ENCODE data around the gene CDR2. TPM values are rescaled to one million over a fixed set of nuclear protein-coding genes. Genes with fewer than 3 reads are reported as not detected.
"Not testable (repeated sequence)": the region's sequence is repeated elsewhere in the genome, so short reads cannot be mapped to it uniquely, and the experiment has no call there.

CDR2 gene
- total and polyA plus RNA-seq, 4 donors: 26.4 to 37.9 (median 31.3) TPM

GRCh38 chr16:22304411-22304810, 70.0 kb downstream of the CDR2 start:
- Histone ChIP-seq H3K9me3 (ENCODE audit: control insufficient read depth, low read length) (no peaks in the 10 kb centered on the region), H3K36me3 (ENCODE audit: control insufficient read depth in 1 of 2, insufficient read depth in 2 of 2, low read length in 1 of 2) (peaks cover 0 to 9% of the 10 kb centered on the region in 2 donors), H3K27me3 (ENCODE audit: control insufficient read depth in 1 of 2, insufficient read depth in 2 of 2, low read length in 1 of 2) (no peaks in the 10 kb centered on the region), H3K4me3 (ENCODE audit: low read length in 2 of 2) (no peak overlapping the region), H3K27ac (ENCODE audit: low read depth in 1 of 2, low read length in 2 of 2) (no peak overlapping the region), H3K4me1 (ENCODE audit: control insufficient read depth in 1 of 2, insufficient read depth in 2 of 2, low read length in 2 of 2) (no peaks in the 10 kb centered on the region)
- WGBS, 2 donors: 92 to 93% methylated on average over 4 of the region's 4 CpGs
- intact Hi-C loops (cut with DNase I): no loop called here
- DNase-seq: no peak
- ATAC-seq (ENCODE audit: low FRiP score): no peak

GRCh38 chr16:22302776-22303363, 71.5 kb downstream of the CDR2 start:
- DNase-seq (no peak), ATAC-seq (ENCODE audit: low FRiP score) (no peak)
- peaks cover 0 to 6% of the 10 kb centered on the region in 2 donors for H3K36me3 ChIP-seq (ENCODE audit: control insufficient read depth in 1 of 2, insufficient read depth in 2 of 2, low read length in 1 of 2)
- H3K4me3 ChIP-seq (ENCODE audit: low read length in 2 of 2): no peak overlapping the region
- WGBS, 2 donors: 91% methylated on average over 12 of the region's 12 CpGs
- H3K4me1 ChIP-seq (ENCODE audit: control insufficient read depth in 1 of 2, insufficient read depth in 2 of 2, low read length in 2 of 2): no peaks in the 10 kb centered on the region
- no peaks in the 10 kb centered on the region for H3K27me3 ChIP-seq (ENCODE audit: control insufficient read depth in 1 of 2, insufficient read depth in 2 of 2, low read length in 1 of 2)
- H3K9me3 ChIP-seq (ENCODE audit: control insufficient read depth, low read length): no peaks in the 10 kb centered on the region
- no peak overlapping the region for H3K27ac ChIP-seq (ENCODE audit: low read depth in 1 of 2, low read length in 2 of 2)
- intact Hi-C loops (cut with DNase I): no loop called here

GRCh38 chr16:22301423-22301822, 73.0 kb downstream of the CDR2 start:
- DNase-seq: not testable (repeated sequence)

GRCh38 chr16:22300427-22301071, 73.9 kb downstream of the CDR2 start:
- Histone ChIP-seq H3K4me1 (ENCODE audit: control insufficient read depth in 1 of 2, insufficient read depth in 2 of 2, low read length in 2 of 2) (no peaks in the 10 kb centered on the region), H3K4me3 (ENCODE audit: low read length in 2 of 2) (no peak overlapping the region), H3K36me3 (ENCODE audit: control insufficient read depth in 1 of 2, insufficient read depth in 2 of 2, low read length in 1 of 2) (peaks cover 0 to 5% of the 10 kb centered on the region in 2 donors), H3K9me3 (ENCODE audit: control insufficient read depth, low read length) (no peaks in the 10 kb centered on the region), H3K27ac (ENCODE audit: low read depth in 1 of 2, low read length in 2 of 2) (no peak overlapping the region), H3K27me3 (ENCODE audit: control insufficient read depth in 1 of 2, insufficient read depth in 2 of 2, low read length in 1 of 2) (no peaks in the 10 kb centered on the region)
- DNase-seq: peak in 1 of 2 donors; percentile 70
- intact Hi-C loops (cut with DNase I): no loop called here
- 42 to 52% methylated on average over 8 of the region's 8 CpGs for WGBS, 2 donors
- ATAC-seq (ENCODE audit: low FRiP score): no peak

More at GRCh38 chr16:22301423-22301822, 73.0 kb downstream of the CDR2 start:
- H3K27me3 ChIP-seq (ENCODE audit: control insufficient read depth in 1 of 2, insufficient read depth in 2 of 2, low read length in 1 of 2); ATAC-seq (ENCODE audit: low FRiP score); H3K4me1 ChIP-seq (ENCODE audit: control insufficient read depth in 1 of 2, insufficient read depth in 2 of 2, low read length in 2 of 2); H3K27ac ChIP-seq (ENCODE audit: low read depth in 1 of 2, low read length in 2 of 2); H3K9me3 ChIP-seq (ENCODE audit: control insufficient read depth, low read length); H3K36me3 ChIP-seq (ENCODE audit: control insufficient read depth in 1 of 2, insufficient read depth in 2 of 2, low read length in 1 of 2); intact Hi-C loops (cut with DNase I); H3K4me3 ChIP-seq (ENCODE audit: low read length in 2 of 2): not testable (repeated sequence)
- 92 to 93% methylated on average over 7 of the region's 7 CpGs for WGBS, 2 donors

- Histone ChIP-seq H3K27ac (ENCODE audit: low read depth in 1 of 2, low read length in 2 of 2) (no peak overlapping the region), H3K4me3 (ENCODE audit: low read length in 2 of 2) (no peak overlapping the region)
- whole genome bisulfite sequencing, 2 donors: 98 to 100% methylated on average over 1 of the region's 1 CpG
Measured at GRCh38 chr16:22299036-22299435, 75.4 kb downstream of the CDR2 start.

GRCh38 chr16:22297871-22298733, 76.3 kb downstream of the CDR2 start:
- WGBS, 2 donors: 0% methylated on average over 39 of the region's 39 CpGs

More at GRCh38 chr16:22299036-22299435, 75.4 kb downstream of the CDR2 start:
- ATAC-seq (ENCODE audit: low FRiP score): no peak
- DNase-seq: no peak
- Histone ChIP-seq H3K27me3 (ENCODE audit: control insufficient read depth in 1 of 2, insufficient read depth in 2 of 2, low read length in 1 of 2) (no peaks in the 10 kb centered on the region), H3K4me1 (ENCODE audit: control insufficient read depth in 1 of 2, insufficient read depth in 2 of 2, low read length in 2 of 2) (no peaks in the 10 kb centered on the region), H3K9me3 (ENCODE audit: control insufficient read depth, low read length) (no peaks in the 10 kb centered on the region), H3K36me3 (ENCODE audit: control insufficient read depth in 1 of 2, insufficient read depth in 2 of 2, low read length in 1 of 2) (peaks cover 0 to 3% of the 10 kb centered on the region in 2 donors)
- intact Hi-C loops (cut with DNase I): no loop called here

GRCh38 chr16:22297114-22297870, 77.1 kb downstream of the CDR2 start, which contains the start of gene POLR3E:
POLR3E (plus strand) TSS chr16:22297409; CDS start chr16:22302969, 5,560 bp downstream.
- Histone ChIP-seq H3K36me3 (ENCODE audit: control insufficient read depth in 1 of 2, insufficient read depth in 2 of 2, low read length in 1 of 2) (no peaks in the 10 kb centered on the region), H3K4me1 (ENCODE audit: control insufficient read depth in 1 of 2, insufficient read depth in 2 of 2, low read length in 2 of 2) (no peaks in the 10 kb centered on the region), H3K9me3 (ENCODE audit: control insufficient read depth, low read length) (no peaks in the 10 kb centered on the region), H3K27me3 (ENCODE audit: control insufficient read depth in 1 of 2, insufficient read depth in 2 of 2, low read length in 1 of 2) (no peaks in the 10 kb centered on the region), H3K4me3 (ENCODE audit: low read length in 2 of 2) (peak within 1 kb of the TSS; percentile 68 to 81), H3K27ac (ENCODE audit: low read depth in 1 of 2, low read length in 2 of 2) (peak within 1 kb of the TSS; percentile 49 to 78)
- ATAC-seq (ENCODE audit: low FRiP score) (peak; percentile 98), DNase-seq (peak; percentile 99 to 100)
- intact Hi-C loops (cut with DNase I): loop anchor here (1.0 to 2.0 kb wide), 4 partner anchors 102 to 296 kb away; partner anchors contain the start of genes MOSMO (in 1 of the 2) and PDZD9 (in 1 of the 2)
- 0 to 1% methylated on average over 63 to 76 of the region's 76 CpGs for WGBS, 2 donors

More at GRCh38 chr16:22297871-22298733, 76.3 kb downstream of the CDR2 start:
- intact Hi-C loops (cut with DNase I): loop anchor here (1.0 to 2.0 kb wide), 4 partner anchors 103 to 297 kb away; partner anchors contain the start of genes MOSMO (in 1 of the 2) and PDZD9 (in 1 of the 2)
- peak overlapping the region; percentile 49 to 78 for H3K27ac ChIP-seq (ENCODE audit: low read depth in 1 of 2, low read length in 2 of 2)
- peak overlapping the region; percentile 62 to 81 for H3K4me3 ChIP-seq (ENCODE audit: low read length in 2 of 2)
- peaks cover 0 to 3% of the 10 kb centered on the region in 2 donors for H3K36me3 ChIP-seq (ENCODE audit: control insufficient read depth in 1 of 2, insufficient read depth in 2 of 2, low read length in 1 of 2)
- H3K27me3 ChIP-seq (ENCODE audit: control insufficient read depth in 1 of 2, insufficient read depth in 2 of 2, low read length in 1 of 2): no peaks in the 10 kb centered on the region
- H3K4me1 ChIP-seq (ENCODE audit: control insufficient read depth in 1 of 2, insufficient read depth in 2 of 2, low read length in 2 of 2): no peaks in the 10 kb centered on the region
- DNase-seq (peak in 1 of 2 donors; percentile 84), ATAC-seq (ENCODE audit: low FRiP score) (peak; percentile 73)
- H3K9me3 ChIP-seq (ENCODE audit: control insufficient read depth, low read length): no peaks in the 10 kb centered on the region

Measured in aorta (tissue), 5 donors.